KBM-7 (cell line): ENCODE measurements around the gene SPEF2.

ENCODE experiments used
- DNase-seq: peaks from one replicate; pipeline ENCODE4 v3.0.0-alpha.2; 2015
- in situ Hi-C: fragments of 300-500 bp; cut with MboI; formaldehyde crosslinking; loops from 2 replicates; pipeline ENCODE4 v1.14.3; 2020; ENCODE audit warnings: low sequenced_read_pairs, low pct_unique_long_range_greater_than_20kb, mixed read lengths

SPEF2 gene

GRCh38 chr5:35771300-35771699 is 153.6 kb downstream of the SPEF2 start:
- no peak for DNase-seq
- in situ Hi-C loops = no loop called here

- no peak for DNase-seq
- in situ Hi-C loops = no loop called here
Measured at GRCh38 chr5:35771839-35772238, 154.2 kb downstream of the SPEF2 start.

DNA sequence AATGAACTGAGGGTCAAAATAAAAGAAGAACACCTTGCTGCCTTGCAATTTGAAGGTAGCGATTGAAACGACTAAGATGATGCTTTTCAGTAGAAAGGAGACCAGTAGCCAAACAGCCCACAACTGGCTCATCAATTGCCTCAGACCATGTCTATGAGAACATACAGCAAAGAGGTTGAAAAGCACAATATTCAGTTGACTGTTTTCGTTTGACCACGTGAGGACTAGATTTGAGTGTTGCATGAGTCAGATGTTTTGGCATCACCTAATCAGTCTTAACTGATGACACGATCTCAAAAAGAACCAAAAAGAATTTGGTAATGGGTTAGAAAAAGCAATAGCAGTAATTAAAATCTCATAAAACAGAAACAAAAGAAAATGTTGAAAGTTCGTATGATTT is 156.3 kb downstream of the SPEF2 start:
- in situ Hi-C loops = no loop called here
- no peak for DNase-seq

GRCh38 chr5:35776757-35777156 is 159.1 kb downstream of the SPEF2 start:
- no peak for DNase-seq
- in situ Hi-C loops = no loop called here

DNA sequence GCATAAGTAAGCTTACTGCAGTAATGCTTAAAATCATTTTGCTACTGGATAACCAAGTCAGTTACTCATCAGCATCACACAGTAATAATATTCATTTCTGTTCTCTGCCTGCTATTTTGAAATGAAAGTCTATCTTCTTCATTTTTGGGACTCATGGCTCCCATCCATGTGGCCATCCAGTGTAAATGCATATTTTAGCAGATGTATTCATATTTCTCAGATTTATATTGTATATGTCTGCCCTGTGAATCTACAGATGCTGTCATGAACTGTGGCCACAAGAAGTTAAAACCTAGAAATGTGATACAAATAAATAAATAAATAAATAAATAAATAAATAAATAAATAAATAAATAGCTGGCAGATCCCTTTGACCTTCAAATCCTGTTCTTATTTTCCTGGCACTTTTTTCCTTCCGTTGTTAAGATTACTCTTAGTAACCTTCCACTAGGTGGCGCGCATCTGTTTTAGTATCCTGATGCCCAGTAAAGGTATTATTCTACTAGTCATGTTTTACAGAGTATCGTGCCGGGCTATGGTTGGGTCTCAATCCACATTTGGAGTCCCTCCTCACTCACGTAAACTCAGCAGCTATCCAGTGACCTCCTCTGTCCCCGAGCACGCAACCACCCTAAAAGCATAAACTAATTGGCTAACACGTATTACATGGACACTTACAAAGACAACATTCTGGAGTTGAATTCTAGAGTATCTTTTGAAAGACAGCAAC is 159.9 kb downstream of the SPEF2 start:
- in situ Hi-C loops = no loop called here
- DNase-seq = peak; percentile 76

DNA sequence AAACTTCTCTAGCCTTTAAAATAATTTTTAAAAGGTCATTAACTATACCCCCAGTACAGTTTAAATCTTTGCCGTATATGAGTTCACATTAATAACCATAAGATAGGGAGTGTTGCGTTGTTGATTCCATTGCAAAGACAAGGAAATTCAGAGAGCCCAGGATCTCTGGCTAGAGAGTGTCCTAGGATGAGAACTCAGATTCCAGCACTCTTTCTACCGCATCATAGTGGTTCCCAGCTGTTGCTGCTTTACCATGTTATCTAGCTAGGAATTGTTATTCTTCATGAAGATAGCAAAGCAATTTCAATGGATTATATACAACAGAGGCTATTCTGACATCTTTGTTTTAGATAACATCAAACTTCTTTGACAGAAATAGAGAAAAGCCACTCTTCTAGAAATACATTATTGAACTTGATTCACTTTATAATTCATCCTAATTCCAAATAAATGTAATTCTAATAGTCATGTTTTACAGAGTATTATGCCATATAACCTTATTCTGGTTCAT is 160.7 kb downstream of the SPEF2 start:
- in situ Hi-C loops = no loop called here
- DNase-seq = no peak

GRCh38 chr5:35780236-35780635 is 162.6 kb downstream of the SPEF2 start:
- DNase-seq = no peak
- in situ Hi-C loops = no loop called here

GRCh38 chr5:35781181-35781790 is 163.6 kb downstream of the SPEF2 start:
- in situ Hi-C loops = no loop called here
- peak; percentile 14 for DNase-seq

- DNase-seq = no peak
- in situ Hi-C loops = no loop called here
Measured at GRCh38 chr5:35783551-35783950, 165.9 kb downstream of the SPEF2 start.

DNA sequence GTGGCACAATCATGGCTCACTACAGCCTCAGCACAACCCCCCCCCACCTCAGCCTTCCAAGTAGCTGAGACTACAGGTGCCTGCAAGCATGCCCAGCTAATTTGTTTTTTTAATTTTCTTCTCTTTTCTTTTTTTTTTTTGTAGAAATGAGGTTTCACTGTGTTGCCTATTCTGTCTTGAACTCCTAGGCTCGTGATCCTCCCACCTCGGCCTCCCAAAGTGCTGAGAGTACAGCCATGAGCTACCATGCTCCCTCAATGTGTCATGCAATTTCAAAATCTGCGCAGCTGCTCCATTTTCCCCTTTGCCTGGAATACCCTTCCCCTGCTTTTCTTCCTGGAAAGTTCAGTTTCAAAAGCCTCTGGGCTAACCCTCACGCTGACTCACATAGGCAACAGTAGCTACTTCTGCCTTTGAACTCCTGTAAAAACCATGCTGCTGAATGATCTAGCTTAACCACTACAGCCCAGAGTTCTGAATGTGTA is 168.0 kb downstream of the SPEF2 start:
- no peak for DNase-seq
- in situ Hi-C loops = no loop called here

- DNase-seq = no peak
- in situ Hi-C loops = no loop called here
Measured at GRCh38 chr5:35788724-35789123, 171.1 kb downstream of the SPEF2 start.

- DNase-seq = no peak
- in situ Hi-C loops = no loop called here
Measured at GRCh38 chr5:35789732-35790456, 172.2 kb downstream of the SPEF2 start.

- in situ Hi-C loops = no loop called here
Measured at GRCh38 chr5:35790457-35790822, 172.8 kb downstream of the SPEF2 start.

GRCh38 chr5:35794328-35794619 is 176.6 kb downstream of the SPEF2 start:
- in situ Hi-C loops = no loop called here
- DNase-seq = no peak

More at GRCh38 chr5:35790457-35790822, 172.8 kb downstream of the SPEF2 start:
- no peak for DNase-seq

GRCh38 chr5:35794684-35795375 is 177.2 kb downstream of the SPEF2 start:
- in situ Hi-C loops = no loop called here
- no peak for DNase-seq

DNA sequence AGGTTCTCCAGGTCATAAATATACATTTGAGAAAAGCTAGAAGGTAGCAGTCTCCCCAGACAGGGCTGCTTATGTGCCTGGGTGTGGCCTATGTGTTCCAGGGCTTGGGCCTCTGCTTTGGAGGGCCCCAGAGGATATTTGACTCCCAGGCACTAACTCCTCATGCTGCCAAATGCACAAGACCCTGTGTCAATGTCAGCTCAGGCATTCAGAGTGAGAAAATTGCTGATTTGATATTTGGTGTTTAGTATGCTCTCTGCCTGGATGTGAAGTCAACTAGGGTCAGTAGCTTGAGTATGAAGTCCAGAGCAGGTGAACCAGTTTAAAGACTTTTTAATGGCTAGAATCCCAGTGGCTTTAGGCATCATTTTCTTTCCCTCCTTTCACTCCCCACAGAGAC is 181.5 kb downstream of the SPEF2 start:
- in situ Hi-C loops = no loop called here
- DNase-seq = no peak

DNA sequence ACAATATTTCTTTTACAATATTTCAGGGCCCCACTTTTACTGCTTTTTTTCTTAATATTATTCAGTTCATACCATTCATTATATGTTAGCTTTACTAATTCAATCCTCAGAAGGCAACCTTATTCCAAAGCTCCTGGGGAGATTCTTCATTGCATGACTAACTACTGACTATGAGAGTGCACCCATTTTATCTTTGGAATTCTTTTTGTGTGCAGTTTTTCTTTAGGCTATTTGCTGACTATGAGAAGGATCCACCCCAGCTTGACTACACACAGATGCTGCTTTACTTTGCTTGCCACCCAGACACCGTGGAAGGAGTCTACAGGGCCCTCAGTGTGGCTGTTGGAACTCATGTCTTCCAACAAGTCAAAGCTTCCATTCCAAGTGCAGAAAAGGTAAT is 182.1 kb downstream of the SPEF2 start:
- in situ Hi-C loops = no loop called here
- no peak for DNase-seq

- in situ Hi-C loops = no loop called here
- peak; percentile 59 for DNase-seq
Measured at GRCh38 chr5:35803191-35803651, 185.6 kb downstream of the SPEF2 start.

- in situ Hi-C loops = no loop called here
- no peak for DNase-seq
Measured at GRCh38 chr5:35804201-35804653, 186.6 kb downstream of the SPEF2 start.

DNA sequence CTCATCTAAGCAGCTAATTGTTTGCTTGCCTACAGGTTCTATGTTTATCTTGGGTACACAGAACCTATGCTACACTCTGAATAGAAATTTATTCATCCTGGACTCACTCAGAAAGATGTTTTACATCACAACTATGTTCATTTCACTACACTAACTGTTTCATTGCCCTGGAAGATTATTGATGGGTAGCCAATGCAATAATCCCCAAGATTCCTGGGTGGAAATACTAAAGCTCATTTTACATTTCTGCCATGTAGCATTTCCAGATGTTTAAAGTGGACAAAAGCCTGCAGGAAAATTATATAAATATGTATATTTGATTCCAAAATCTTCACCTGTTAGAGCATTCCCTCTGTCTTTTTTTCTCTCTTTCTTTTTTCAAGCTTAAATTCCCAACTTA is 187.2 kb downstream of the SPEF2 start:
- in situ Hi-C loops = no loop called here
- no peak for DNase-seq
